Measurements from ENCODE around the gene EED. TPM values are rescaled to one million over a fixed set of nuclear protein-coding genes. Genes with fewer than 3 reads are reported as not detected.

Gene EED
- total RNA-seq, 2 donors from 2014 or later, result 14.3 to 14.8 TPM

Other genes with a start within 250 kb of the EED start
- gene PICALM, start 175.7 kb upstream of the EED start, total RNA-seq, result 100 to 1,000 TPM; 148 to 260 TPM
- 10 to 100 TPM; 39.0 to 41.2 TPM for gene HIKESHI, start 57.5 kb downstream of the EED start, total RNA-seq
- under 1 TPM; 0.47 to 0.65 TPM for gene CCDC81, start 130.1 kb downstream of the EED start, total RNA-seq